Keratinocyte (primary cell): ENCODE results near the gene CDC14B.

Experiments
- EZH2 ChIP-seq: IDR thresholded peaks from one replicate; pipeline ENCODE4 v1.6.1; 2012; ENCODE audit warnings: inconsistent platforms, mild to moderate bottlenecking, low read length, moderate library complexity
- TF ChIP-seq, protein P1 (sequence below), 3 experiments: IDR thresholded peaks in 1 of 3; conservative IDR thresholded peaks in 1 of 3; optimal IDR thresholded peaks in 1 of 3; 2 replicates in 2 of 3; 3 replicates in 1 of 3; pipeline versions ENCODE3 to v1.5.1; 2011; ENCODE audit warnings: low read length in 3 of 3, mild to moderate bottlenecking in 3 of 3, moderate library complexity in 2 of 3, control low read depth in 1 of 3, inconsistent platforms in 1 of 3; ENCODE audit not compliant: insufficient read depth in 2 of 3; ENCODE audit errors: extremely low read depth in 1 of 3

DNA sequence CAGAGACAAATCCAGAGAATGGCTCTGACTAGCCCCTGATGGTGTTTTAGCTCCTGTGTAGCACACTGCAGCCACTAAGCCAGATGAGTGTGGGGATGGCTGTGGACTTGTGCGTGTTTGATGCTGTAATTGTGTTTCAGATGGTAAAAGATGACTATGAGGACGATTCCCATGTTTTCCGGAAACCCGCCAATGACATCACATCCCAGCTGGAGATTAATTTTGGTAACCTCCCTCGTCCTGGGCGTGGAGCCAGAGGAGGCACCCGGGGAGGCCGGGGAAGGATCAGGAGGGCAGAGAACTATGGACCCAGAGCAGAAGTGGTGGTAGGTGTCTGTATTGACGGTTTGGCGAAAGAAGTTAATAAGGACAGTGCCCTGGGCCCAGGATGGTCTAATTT lies 131.7 kb downstream of the CDC14B start:
- TF ChIP-seq, protein P1, sequence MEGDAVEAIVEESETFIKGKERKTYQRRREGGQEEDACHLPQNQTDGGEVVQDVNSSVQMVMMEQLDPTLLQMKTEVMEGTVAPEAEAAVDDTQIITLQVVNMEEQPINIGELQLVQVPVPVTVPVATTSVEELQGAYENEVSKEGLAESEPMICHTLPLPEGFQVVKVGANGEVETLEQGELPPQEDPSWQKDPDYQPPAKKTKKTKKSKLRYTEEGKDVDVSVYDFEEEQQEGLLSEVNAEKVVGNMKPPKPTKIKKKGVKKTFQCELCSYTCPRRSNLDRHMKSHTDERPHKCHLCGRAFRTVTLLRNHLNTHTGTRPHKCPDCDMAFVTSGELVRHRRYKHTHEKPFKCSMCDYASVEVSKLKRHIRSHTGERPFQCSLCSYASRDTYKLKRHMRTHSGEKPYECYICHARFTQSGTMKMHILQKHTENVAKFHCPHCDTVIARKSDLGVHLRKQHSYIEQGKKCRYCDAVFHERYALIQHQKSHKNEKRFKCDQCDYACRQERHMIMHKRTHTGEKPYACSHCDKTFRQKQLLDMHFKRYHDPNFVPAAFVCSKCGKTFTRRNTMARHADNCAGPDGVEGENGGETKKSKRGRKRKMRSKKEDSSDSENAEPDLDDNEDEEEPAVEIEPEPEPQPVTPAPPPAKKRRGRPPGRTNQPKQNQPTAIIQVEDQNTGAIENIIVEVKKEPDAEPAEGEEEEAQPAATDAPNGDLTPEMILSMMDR (optimal IDR thresholded peaks at IDR 0.05 in 1 of 3, IDR thresholded peaks at IDR 0.05 in 1 of 3, conservative IDR thresholded peaks at IDR 0.05 in 1 of 3; ENCODE audit: extremely low read depth in 1 of 3, insufficient read depth in 2 of 3, low read length in 3 of 3) = no peak
- no peak for TF ChIP-seq EZH2
